OCI-LY3 (cell line): ENCODE results near the gene APOBEC3C.
"Not testable (repeated sequence)": the region's sequence is repeated elsewhere in the genome, so short reads cannot be mapped to it uniquely, and the experiment has no call there.

Experiments used
- H2AFZ ChIP-seq: fragments of 200-600, 300-600 bp; shearing (Covaris generic); 2 replicates; pipeline ENCODE4 v1.6.0; 2014; ENCODE audit warnings: antibody characterized with exemption, low read depth, low read length
- H3K27ac ChIP-seq: fragments of 200-600, 300-600 bp; sonication (generic); 2 replicates; pipeline ENCODE4 v1.5.1; 2014; ENCODE audit warnings: mild to moderate bottlenecking, low read length, moderate library complexity, mixed read lengths
- H3K27me3 ChIP-seq: fragments of 200-600, 300-600 bp; sonication (generic); 2 replicates; pipeline ENCODE4 v1.6.1; 2014; ENCODE audit warnings: low read depth, low read length, mixed read lengths
- H3K36me3 ChIP-seq: fragments of 200-600, 300-600 bp; sonication (generic); replicated peaks from 2 replicates; pipeline ENCODE3; 2014; ENCODE audit warnings: low read depth, low read length, mixed read lengths
- H3K4me1 ChIP-seq: fragments of 300-600, 200-600 bp; sonication (generic); 2 replicates; pipeline ENCODE4 v1.6.1; 2014; ENCODE audit warnings: low read length, mixed read lengths
- H3K4me2 ChIP-seq: fragments of 200-600, 300-600 bp; sonication (generic); 2 replicates; pipeline ENCODE4 v1.6.1; 2014; ENCODE audit warnings: low read length, mixed read lengths
- H3K4me3 ChIP-seq: fragments of 300-600, 200-600 bp; sonication (generic); 2 replicates; pipeline ENCODE4 v1.5.1; 2014; ENCODE audit warnings: antibody characterized with exemption, mild to moderate bottlenecking, low read length, moderate library complexity
- H3K79me2 ChIP-seq: fragments of 300-600, 200-600 bp; shearing (Covaris generic); 2 replicates; pipeline ENCODE4 v1.6.1; 2014; ENCODE audit warnings: mild to moderate bottlenecking, low read length, mixed read lengths
- H3K9ac ChIP-seq: fragments of 300-600, 200-600 bp; shearing (Covaris generic); 2 replicates; pipeline ENCODE4 v1.6.0; 2014; ENCODE audit warnings: mild to moderate bottlenecking, low read length, moderate library complexity
- H3K9me3 ChIP-seq: fragments of 200-600, 300-600 bp; shearing (Covaris generic); 2 replicates; pipeline ENCODE4 v1.6.1; 2014; ENCODE audit warnings: low read length, mixed read lengths; ENCODE audit not compliant: insufficient read depth
- H4K20me1 ChIP-seq: fragments of 200-600, 300-600 bp; sonication (generic); 2 replicates; pipeline ENCODE4 v1.6.1; 2016; ENCODE audit warnings: low read length, mixed read lengths; ENCODE audit not compliant: insufficient read depth
- CTCF ChIP-seq: fragments of 200-600, 300-600 bp; sonication (generic); IDR thresholded peaks from 2 replicates; pipeline ENCODE4 v1.5.1; 2014; ENCODE audit warnings: antibody characterized with exemption, low read length, low read depth
- EZH2phosphoT487 ChIP-seq: fragments of 200-600 bp; shearing (Covaris generic); IDR thresholded peaks from 2 replicates; pipeline ENCODE4 v1.6.1; 2018; ENCODE audit warnings: antibody characterized with exemption, mixed run types, low read depth

APOBEC3C gene

GRCh38 chr22:38981005-38981991, 32.8 kb upstream of the APOBEC3C start:
- TF ChIP-seq CTCF (peak; percentile 44), EZH2phosphoT487 (no peak)
- peak overlapping the region; percentile 73 for H3K4me3 ChIP-seq
- H3K9ac ChIP-seq = peak overlapping the region; percentile 71
- H3K4me1 ChIP-seq = peaks cover 55% of the 10 kb centered on the region
- H3K27ac ChIP-seq = peak overlapping the region; percentile 84
- H3K9me3 ChIP-seq = no peaks in the 10 kb centered on the region; the same call in 1 of the 2 replicates
- H2AFZ ChIP-seq = peak overlapping the region; percentile 1; the same call in 1 of the 2 replicates
- H3K36me3 ChIP-seq = no peaks in the 10 kb centered on the region
- peaks cover 4% of the 10 kb centered on the region; the same call in 1 of the 2 replicates for H3K79me2 ChIP-seq
- no peaks in the 10 kb centered on the region for H4K20me1 ChIP-seq
- H3K27me3 ChIP-seq = no peaks in the 10 kb centered on the region
- H3K4me2 ChIP-seq = peak overlapping the region; percentile 80

- Histone ChIP-seq H3K9ac (peak within 1 kb of the TSS; percentile 71), H3K9me3 (no peaks in the 10 kb centered on the region), H3K79me2 (peaks cover 4% of the 10 kb centered on the region; the same call in 1 of the 2 replicates), H3K4me3 (peak within 1 kb of the TSS; percentile 73), H3K4me1 (peaks cover 65% of the 10 kb centered on the region), H3K27me3 (no peaks in the 10 kb centered on the region), H3K36me3 (no peaks in the 10 kb centered on the region), H3K27ac (peak within 1 kb of the TSS; percentile 84), H4K20me1 (no peaks in the 10 kb centered on the region), H3K4me2 (peak within 1 kb of the TSS; percentile 80), H2AFZ (peak within 1 kb of the TSS; percentile 1; the same call in 1 of the 2 replicates)
- TF ChIP-seq EZH2phosphoT487 = no peak
Measured at GRCh38 chr22:38981992-38982927, 31.8 kb upstream of the APOBEC3C start, which contains the start of gene APOBEC3B. Gene APOBEC3B, plus strand, starts transcription at chr22:38982347. Its CDS starts 107 bp downstream, at chr22:38982454.

GRCh38 chr22:38984224-38984623, 29.8 kb upstream of the APOBEC3C start:
- H3K27ac ChIP-seq = peak overlapping the region; percentile 84
- peak overlapping the region; percentile 68 for H3K4me2 ChIP-seq
- no peaks in the 10 kb centered on the region for H3K27me3 ChIP-seq
- no peaks in the 10 kb centered on the region for H3K9me3 ChIP-seq
- no peaks in the 10 kb centered on the region for H4K20me1 ChIP-seq
- H3K4me1 ChIP-seq = peaks cover 65% of the 10 kb centered on the region
- H3K4me3 ChIP-seq = no peak overlapping the region
- peak overlapping the region; percentile 36 for H3K9ac ChIP-seq
- no peaks in the 10 kb centered on the region for H3K36me3 ChIP-seq
- peaks cover 4% of the 10 kb centered on the region; the same call in 1 of the 2 replicates for H3K79me2 ChIP-seq
- H2AFZ ChIP-seq = no peak overlapping the region
- TF ChIP-seq EZH2phosphoT487 = no peak
- no peak for TF ChIP-seq CTCF

GRCh38 chr22:38984784-38985757, 29.0 kb upstream of the APOBEC3C start:
- H4K20me1 ChIP-seq, H3K9me3 ChIP-seq, H3K27me3 ChIP-seq, H3K36me3 ChIP-seq, H3K79me2 ChIP-seq, H2AFZ ChIP-seq: not testable (repeated sequence)
- H3K9ac ChIP-seq = peak overlapping the region; percentile 36
- H3K4me3 ChIP-seq = peak overlapping the region; percentile 35; the same call in 1 of the 2 replicates
- H3K4me1 ChIP-seq = peaks cover 65% of the 10 kb centered on the region
- peak overlapping the region; percentile 68 for H3K4me2 ChIP-seq
- peak overlapping the region; percentile 84 for H3K27ac ChIP-seq
